Osteoblast (primary cell): ENCODE data around the gene NEU3. TPM values are rescaled to one million over a fixed set of nuclear protein-coding genes. Genes with fewer than 3 reads are reported as not detected.

ENCODE experiments used
- DNase-seq: peaks from one replicate; pipeline ENCODE4 v3.0.0; 2011; ENCODE audit warnings: low spot score, mixed read lengths; ENCODE audit not compliant: insufficient read length; ENCODE audit errors: missing footprints
- H2AFZ ChIP-seq: 2 replicates; pipeline ENCODE4 v1.6.0; 2011; ENCODE audit warnings: mild to moderate bottlenecking, low read length
- H3K27ac ChIP-seq: 2 replicates; pipeline ENCODE4 v1.5.1; 2011; ENCODE audit warnings: mild to moderate bottlenecking, low read depth, low read length, moderate library complexity
- H3K27me3 ChIP-seq: 2 replicates; pipeline ENCODE4 v1.6.0; 2012; ENCODE audit warnings: mild to moderate bottlenecking, control low read depth, inconsistent platforms, low read length, moderate library complexity; ENCODE audit not compliant: insufficient read depth
- H3K36me3 ChIP-seq: 2 replicates; pipeline ENCODE4 v1.5.1; 2011; ENCODE audit warnings: mild to moderate bottlenecking, low read length, control low read depth, moderate library complexity; ENCODE audit not compliant: insufficient read depth
- H3K4me1 ChIP-seq: 2 replicates; pipeline ENCODE4 v1.5.1; 2011; ENCODE audit warnings: mild to moderate bottlenecking, low read length, control low read depth, moderate library complexity; ENCODE audit not compliant: insufficient read depth
- H3K4me2 ChIP-seq: 2 replicates; pipeline ENCODE4 v1.6.0; 2011; ENCODE audit warnings: mild to moderate bottlenecking, low read length; ENCODE audit not compliant: insufficient read depth
- H3K4me3 ChIP-seq: fragments of 200-600 bp; sonication (generic); 3 replicates; pipeline ENCODE4 v1.5.1; 2012; ENCODE audit warnings: mild to moderate bottlenecking, low read length, inconsistent platforms; ENCODE audit not compliant: insufficient read depth
- H3K79me2 ChIP-seq: 2 replicates; pipeline ENCODE4 v1.6.0; 2012; ENCODE audit warnings: mild to moderate bottlenecking, low read length, control low read depth, inconsistent platforms; ENCODE audit not compliant: insufficient read depth
- H3K9me3 ChIP-seq: 2 replicates; pipeline ENCODE4 v1.5.1; 2011; ENCODE audit warnings: low read depth, low read length, control low read depth
- H4K20me1 ChIP-seq: 2 replicates; pipeline ENCODE4 v1.6.0; 2012; ENCODE audit warnings: mild to moderate bottlenecking, low read length, control low read depth; ENCODE audit not compliant: insufficient read depth
- total RNA-seq: library from RNA; depleted of rRNA; stranded (reverse); fragments of >200 nt; gene quantifications from 2 replicates; pipeline ENCODE4 v1.2.3, GENCODE V29; 2012
- TF ChIP-seq, protein P1 (sequence below): IDR thresholded peaks from 2 replicates; pipeline ENCODE4 v1.5.1; 2011; ENCODE audit warnings: mild to moderate bottlenecking, low read depth, low read length, moderate library complexity; ENCODE audit errors: extremely low read depth

The NEU3 gene
- total RNA-seq, 1 donor: 6.9 TPM

DNA sequence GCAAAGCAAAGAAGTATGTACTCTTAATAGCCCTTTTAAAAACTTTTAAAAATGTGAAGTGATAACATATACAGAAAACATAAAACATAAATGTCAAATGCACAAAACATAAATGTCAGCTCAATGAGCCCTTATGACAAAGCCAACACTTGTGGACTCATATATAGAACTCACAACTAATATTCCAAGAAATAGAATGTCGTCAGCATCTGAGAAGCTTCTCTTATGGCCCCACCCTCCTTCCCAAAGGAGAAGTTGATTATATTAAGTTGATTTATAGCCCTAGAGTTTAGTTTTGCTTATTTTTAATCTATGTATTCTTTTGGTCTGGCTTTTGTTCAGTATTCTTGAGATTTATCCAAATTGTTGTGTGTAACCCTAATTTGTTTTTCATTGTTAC lies 13.8 kb downstream of the NEU3 start:
- Histone ChIP-seq H3K4me1 (no peaks in the 10 kb centered on the region), H3K4me3 (no peak overlapping the region), H3K27ac (no peak overlapping the region), H3K36me3 (peaks cover 24% of the 10 kb centered on the region), H3K9me3 (no peaks in the 10 kb centered on the region), H3K27me3 (no peaks in the 10 kb centered on the region), H2AFZ (no peak overlapping the region), H3K4me2 (no peak overlapping the region), H3K79me2 (no peaks in the 10 kb centered on the region), H4K20me1 (no peaks in the 10 kb centered on the region)
- TF ChIP-seq, protein P1, sequence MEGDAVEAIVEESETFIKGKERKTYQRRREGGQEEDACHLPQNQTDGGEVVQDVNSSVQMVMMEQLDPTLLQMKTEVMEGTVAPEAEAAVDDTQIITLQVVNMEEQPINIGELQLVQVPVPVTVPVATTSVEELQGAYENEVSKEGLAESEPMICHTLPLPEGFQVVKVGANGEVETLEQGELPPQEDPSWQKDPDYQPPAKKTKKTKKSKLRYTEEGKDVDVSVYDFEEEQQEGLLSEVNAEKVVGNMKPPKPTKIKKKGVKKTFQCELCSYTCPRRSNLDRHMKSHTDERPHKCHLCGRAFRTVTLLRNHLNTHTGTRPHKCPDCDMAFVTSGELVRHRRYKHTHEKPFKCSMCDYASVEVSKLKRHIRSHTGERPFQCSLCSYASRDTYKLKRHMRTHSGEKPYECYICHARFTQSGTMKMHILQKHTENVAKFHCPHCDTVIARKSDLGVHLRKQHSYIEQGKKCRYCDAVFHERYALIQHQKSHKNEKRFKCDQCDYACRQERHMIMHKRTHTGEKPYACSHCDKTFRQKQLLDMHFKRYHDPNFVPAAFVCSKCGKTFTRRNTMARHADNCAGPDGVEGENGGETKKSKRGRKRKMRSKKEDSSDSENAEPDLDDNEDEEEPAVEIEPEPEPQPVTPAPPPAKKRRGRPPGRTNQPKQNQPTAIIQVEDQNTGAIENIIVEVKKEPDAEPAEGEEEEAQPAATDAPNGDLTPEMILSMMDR: no peak
- DNase-seq: no peak

DNA sequence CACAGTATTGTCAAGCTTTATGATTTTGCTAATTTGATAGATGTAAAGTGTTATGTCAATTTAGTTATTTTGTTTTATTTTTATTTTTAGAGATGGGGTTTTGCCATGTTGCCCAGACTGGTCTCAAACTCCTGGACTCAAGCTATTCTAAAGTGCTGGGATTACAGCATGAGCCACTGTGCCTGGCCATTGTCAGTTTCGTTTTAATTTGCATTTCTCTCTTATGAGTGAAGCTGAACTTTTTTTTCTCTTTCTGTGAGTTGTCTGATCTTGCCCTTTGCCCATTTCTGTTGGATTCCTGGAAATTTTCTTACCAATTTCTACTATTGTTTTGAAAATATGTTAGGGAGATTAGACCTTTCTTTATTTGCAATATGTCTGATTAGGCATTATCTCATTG lies 15.5 kb downstream of the NEU3 start:
- Histone ChIP-seq H3K9me3 (no peaks in the 10 kb centered on the region), H3K79me2 (no peaks in the 10 kb centered on the region), H3K4me3 (no peak overlapping the region), H3K27me3 (no peaks in the 10 kb centered on the region), H3K4me1 (no peaks in the 10 kb centered on the region), H3K36me3 (peaks cover 29% of the 10 kb centered on the region), H3K27ac (no peak overlapping the region), H4K20me1 (no peaks in the 10 kb centered on the region), H2AFZ (no peak overlapping the region), H3K4me2 (no peak overlapping the region)
- DNase-seq: no peak
- TF ChIP-seq, protein P1: no peak

DNA sequence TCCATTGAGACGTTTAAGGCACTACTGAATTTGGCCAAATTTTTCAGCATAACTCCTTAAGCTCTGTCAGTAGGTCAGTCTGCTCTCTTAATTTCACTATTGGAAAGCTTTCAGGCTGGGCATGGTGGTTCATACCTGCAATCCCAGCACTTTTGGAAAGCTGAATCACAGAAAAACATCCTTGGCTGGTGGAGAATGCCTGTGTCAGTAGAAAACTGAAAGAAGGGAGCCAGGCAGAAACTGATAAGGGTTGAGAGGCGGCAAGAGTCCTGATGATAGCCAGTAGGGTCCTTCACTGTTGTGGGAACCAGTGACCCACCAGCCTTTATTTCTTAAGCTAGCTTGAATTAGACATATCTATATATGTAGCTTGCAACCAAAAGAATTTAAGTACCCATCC lies 22.6 kb downstream of the NEU3 start:
- H3K79me2 ChIP-seq: no peaks in the 10 kb centered on the region
- H2AFZ ChIP-seq: no peak overlapping the region
- no peaks in the 10 kb centered on the region for H3K27me3 ChIP-seq
- no peak for DNase-seq
- peaks cover 22% of the 10 kb centered on the region for H3K36me3 ChIP-seq
- H3K9me3 ChIP-seq: no peaks in the 10 kb centered on the region
- H3K4me1 ChIP-seq: peaks cover 18% of the 10 kb centered on the region
- TF ChIP-seq, protein P1: no peak
- no peak overlapping the region for H3K27ac ChIP-seq
- H4K20me1 ChIP-seq: no peaks in the 10 kb centered on the region
- no peak overlapping the region for H3K4me3 ChIP-seq
- no peak overlapping the region for H3K4me2 ChIP-seq

DNA sequence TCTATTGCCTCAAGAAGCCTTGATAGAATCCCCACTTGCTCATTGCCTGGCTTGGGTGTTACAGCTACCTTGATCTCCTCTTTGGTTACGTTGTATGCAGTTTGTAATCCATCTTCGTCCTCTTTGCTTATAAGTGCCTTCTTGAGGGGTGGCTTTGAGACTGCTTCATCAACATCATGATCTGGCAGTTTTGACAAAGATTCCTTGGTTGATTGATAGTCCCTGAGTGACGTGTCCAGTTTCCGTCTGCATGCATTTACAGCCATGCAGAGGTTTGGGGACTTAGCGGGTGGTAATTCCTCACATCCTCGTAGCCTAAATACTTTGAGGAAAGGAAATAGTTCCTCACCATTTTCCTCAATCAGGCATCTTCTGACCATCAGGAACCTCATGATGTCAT lies 23.1 kb downstream of the NEU3 start:
- Histone ChIP-seq H4K20me1 (no peaks in the 10 kb centered on the region), H3K4me3 (no peak overlapping the region), H3K4me1 (peaks cover 18% of the 10 kb centered on the region), H2AFZ (no peak overlapping the region), H3K9me3 (no peaks in the 10 kb centered on the region), H3K27me3 (no peaks in the 10 kb centered on the region), H3K27ac (no peak overlapping the region), H3K4me2 (no peak overlapping the region), H3K79me2 (no peaks in the 10 kb centered on the region), H3K36me3 (peaks cover 17% of the 10 kb centered on the region)
- no peak for DNase-seq
- TF ChIP-seq, protein P1: no peak
